ENCODE data around the gene MUC22.
"Not testable (repeated sequence)": the region's sequence is repeated elsewhere in the genome, so short reads cannot be mapped to it uniquely, and the experiment has no call there.

MUC22 gene

GRCh38 chr6:30997301-30997700 lies 13.0 kb upstream of the MUC22 start:
- DNase-seq (ENCODE audit: low read depth, low spot score): no peak

GRCh38 chr6:30998785-30999184 lies 11.5 kb upstream of the MUC22 start:
- no peak for DNase-seq (ENCODE audit: low read depth, low spot score)

- not testable (repeated sequence) for DNase-seq (ENCODE audit: low read depth, low spot score)
Observed at GRCh38 chr6:31000067-31000860, 10.0 kb upstream of the MUC22 start.

- no peak for DNase-seq (ENCODE audit: low read depth, low spot score)
Observed at GRCh38 chr6:31001281-31001888, 8.9 kb upstream of the MUC22 start.

GRCh38 chr6:31002471-31002870 lies 7.8 kb upstream of the MUC22 start:
- no peak for DNase-seq (ENCODE audit: low read depth, low spot score)

- no peak for DNase-seq (ENCODE audit: low read depth, low spot score)
Observed at GRCh38 chr6:31004794-31005193, 5.5 kb upstream of the MUC22 start.

GRCh38 chr6:31005249-31006020 lies 4.8 kb upstream of the MUC22 start:
- DNase-seq (ENCODE audit: low read depth, low spot score): no peak

- DNase-seq (ENCODE audit: low read depth, low spot score): no peak
Observed at GRCh38 chr6:31007694-31008093, 2.6 kb upstream of the MUC22 start.

GRCh38 chr6:31008165-31008564 lies 2.1 kb upstream of the MUC22 start:
- no peak for DNase-seq (ENCODE audit: low read depth, low spot score)

GRCh38 chr6:31009731-31010130 lies 543 bp upstream of the MUC22 start:
- no peak for DNase-seq (ENCODE audit: low read depth, low spot score)

- no peak for DNase-seq (ENCODE audit: low read depth, low spot score)
Observed at GRCh38 chr6:31011153-31011552, 879 bp downstream of the MUC22 start.

- no peak for DNase-seq (ENCODE audit: low read depth, low spot score)
Observed at GRCh38 chr6:31016659-31017299, 6.5 kb downstream of the MUC22 start.

GRCh38 chr6:31017436-31017835 lies 7.2 kb downstream of the MUC22 start:
- DNase-seq (ENCODE audit: low read depth, low spot score): not testable (repeated sequence)

GRCh38 chr6:31020057-31020456 lies 9.8 kb downstream of the MUC22 start:
- no peak for DNase-seq (ENCODE audit: low read depth, low spot score)

- not testable (repeated sequence) for DNase-seq (ENCODE audit: low read depth, low spot score)
Observed at GRCh38 chr6:31020631-31021255, 10.5 kb downstream of the MUC22 start.

GRCh38 chr6:31021705-31022531 lies 11.6 kb downstream of the MUC22 start:
- not testable (repeated sequence) for DNase-seq (ENCODE audit: low read depth, low spot score)

GRCh38 chr6:31025595-31025994 lies 15.3 kb downstream of the MUC22 start:
- no peak for DNase-seq (ENCODE audit: low read depth, low spot score)

- no peak for DNase-seq (ENCODE audit: low read depth, low spot score)
Observed at GRCh38 chr6:31031095-31031494, 20.8 kb downstream of the MUC22 start.

- DNase-seq (ENCODE audit: low read depth, low spot score): no peak
Observed at GRCh38 chr6:31033075-31033474, 22.8 kb downstream of the MUC22 start.

- no peak for DNase-seq (ENCODE audit: low read depth, low spot score)
Observed at GRCh38 chr6:31035862-31036497, 25.7 kb downstream of the MUC22 start.

Data from activated naive CD8-positive, alpha-beta T cell treated with anti-CD3 and anti-CD28 coated beads, Interleukin-2, amount 50 U/mL, for 16 hours (primary cell).